K562 (cell line): ENCODE measurements around the gene ABCB4. TPM values are rescaled to one million over a fixed set of nuclear protein-coding genes. Genes with fewer than 3 reads are reported as not detected.

Experiments used
- ATAC-seq: fragments of 200-7000 bp; cut with Tn5 transposase; 3 replicates; pipeline ENCODE4 v1.9.1; 2020; ENCODE audit warnings: moderate library complexity
- BruUV-seq: library from RNA; stranded (reverse); fragments of 400-500 nt; replicated peaks from 2 replicates; lab custom pipeline; 2021; lab: Mats Ljungman, UMichigan
- CTCF ChIA-PET: fragments of 300-600 bp; formaldehyde crosslinking; extraction: SDS; loops from one replicate; lab custom pipeline; 2021; ENCODE audit warnings: low intra/inter-chr PET ratio; lab: Yijun Ruan, JAX
- POLR2A ChIA-PET: fragments of 300-600, 350-650 bp; sonication (Branson Sonifier 250); formaldehyde crosslinking; extraction: SDS; loops from one replicate; lab custom pipeline; 2021; ENCODE audit warnings: antibody characterized with exemption, inconsistent platforms; lab: Yijun Ruan, JAX
- DNase-seq, 4 experiments: peaks; one replicate each; pipeline versions ENCODE4 v3.0.0 to v3.0.0-alpha.2; 2011 to 2018; ENCODE audit warnings: low spot score in 3 of 4, mixed read lengths in 3 of 4; ENCODE audit errors: extremely low read depth in 1 of 4
- FAIRE-seq: peaks from 2 replicates; lab custom pipeline; 2011; peaks lifted over from hg19 to GRCh38; lab: Jason Lieb, UNC
- H2AFZ ChIP-seq: 2 replicates; pipeline ENCODE4 v1.6.0; 2011; ENCODE audit warnings: low read depth, low read length, control low read depth, inconsistent platforms
- H3K27ac ChIP-seq: fragments of 200-600 bp; 3 replicates; pipeline ENCODE4 v1.8.0; 2011; ENCODE audit warnings: low read depth, mild to moderate bottlenecking, control low read depth, inconsistent platforms, low read length, moderate library complexity, mixed read lengths; ENCODE audit errors: extremely low read depth
- H3K27me3 ChIP-seq, 2 experiments: fragments of 300-600 bp in 1 of 2; 2 replicates in 1 of 2; 3 replicates in 1 of 2; pipeline versions ENCODE4 v1.6.0 to v1.8.0; 2011; ENCODE audit warnings: inconsistent platforms in 2 of 2, low read length in 2 of 2, mild to moderate bottlenecking in 1 of 2, mixed read lengths in 1 of 2, moderate library complexity in 1 of 2; ENCODE audit not compliant: control insufficient read depth in 2 of 2, insufficient read depth in 2 of 2
- H3K36me3 ChIP-seq: fragments of 300-600 bp; 3 replicates; pipeline ENCODE4 v1.8.0; 2011; ENCODE audit warnings: mild to moderate bottlenecking, low read length, inconsistent platforms; ENCODE audit not compliant: control insufficient read depth, insufficient read depth
- H3K4me1 ChIP-seq, 2 experiments: fragments of 200-600 bp in 1 of 2; replicated peaks in 1 of 2; 2 replicates in 1 of 2; 3 replicates in 1 of 2; pipeline versions ENCODE4 v1.5.1 to v1.8.0; 2011; ENCODE audit warnings: inconsistent platforms in 2 of 2, low read length in 2 of 2, mild to moderate bottlenecking in 1 of 2, mixed read lengths in 1 of 2, moderate library complexity in 1 of 2; ENCODE audit not compliant: control insufficient read depth in 2 of 2, insufficient read depth in 2 of 2
- H3K4me2 ChIP-seq: 2 replicates; pipeline ENCODE4 v1.6.1; 2011; ENCODE audit warnings: low read length, control low read depth, inconsistent platforms, mixed read lengths; ENCODE audit not compliant: insufficient read depth
- H3K4me3 ChIP-seq: fragments of 200-600 bp; sonication (generic), shearing (Covaris generic); 2 replicates; pipeline ENCODE4 v1.5.1; 2016; ENCODE audit warnings: control low read depth, inconsistent platforms
- H3K79me2 ChIP-seq: fragments of 200-600 bp; 3 replicates; pipeline ENCODE4 v1.8.0; 2011; ENCODE audit warnings: low read length, inconsistent platforms; ENCODE audit not compliant: control insufficient read depth, insufficient read depth
- H3K9ac ChIP-seq, 2 experiments: 2 replicates each; pipeline versions ENCODE4 v1.6.0 to v1.6.1; 2011; ENCODE audit warnings: low read depth in 2 of 2, low read length in 2 of 2, control low read depth in 1 of 2, inconsistent platforms in 1 of 2, mild to moderate bottlenecking in 1 of 2, mixed read lengths in 1 of 2; ENCODE audit not compliant: insufficient read depth in 1 of 2
- H3K9me1 ChIP-seq: one replicate; pipeline ENCODE4 v1.6.0; 2011; ENCODE audit warnings: inconsistent platforms, mild to moderate bottlenecking, low read length, moderate library complexity; ENCODE audit not compliant: control insufficient read depth, insufficient read depth
- H3K9me3 ChIP-seq: replicated peaks from 2 replicates; pipeline ENCODE4 v1.5.1; 2011; ENCODE audit warnings: low read depth, low read length, inconsistent platforms; ENCODE audit not compliant: control insufficient read depth, insufficient read depth
- H4K20me1 ChIP-seq: replicated peaks from 2 replicates; pipeline ENCODE4 v1.6.1; 2011; ENCODE audit warnings: low read length, inconsistent platforms, mixed read lengths; ENCODE audit not compliant: control insufficient read depth, insufficient read depth
- EZH2 ChIP-seq: IDR thresholded peaks from 2 replicates; pipeline ENCODE4 v1.6.1; 2012; ENCODE audit warnings: low read depth, mild to moderate bottlenecking, inconsistent platforms, low read length, borderline replicate concordance
- IRF2 ChIP-seq: sonication (generic); formaldehyde crosslinking; IDR thresholded peaks from 2 replicates; pipeline ENCODE4 v1.8.1; 2022; ENCODE audit warnings: mild to moderate bottlenecking, missing genetic modification reagents
- PATZ1 ChIP-seq: fragments of 250-450 bp; sonication (Bioruptor Pico); IDR thresholded peaks from 2 replicates; pipeline ENCODE4 v1.5.0; 2020; ENCODE audit warnings: mild to moderate bottlenecking, borderline replicate concordance
- PCBP2 ChIP-seq: fragments of 200-400 bp; formaldehyde crosslinking; IDR thresholded peaks from 2 replicates; pipeline ENCODE4 v1.6.1; 2018; ENCODE audit warnings: low read length, low read depth, mild to moderate bottlenecking, moderate library complexity; ENCODE audit not compliant: poor library complexity, severe bottlenecking
- RNF219 ChIP-seq: fragments of 250-450 bp; sonication (Bioruptor Pico); IDR thresholded peaks from 2 replicates; pipeline ENCODE4 v1.5.0; 2022; ENCODE audit warnings: mild to moderate bottlenecking
- SNRNP70 ChIP-seq: fragments of 200-400 bp; formaldehyde crosslinking; optimal IDR thresholded peaks from 2 replicates; pipeline ENCODE3; 2017; ENCODE audit warnings: low read depth, low read length
- ZFP30 ChIP-seq: fragments of 250-450 bp; sonication (Bioruptor Pico); IDR thresholded peaks from 2 replicates; pipeline ENCODE4 v1.8.0; 2022; ENCODE audit warnings: moderate library complexity, mild to moderate bottlenecking, inconsistent platforms, borderline replicate concordance
- ZFPM2 ChIP-seq: fragments of 250-450 bp; sonication (Bioruptor Pico); IDR thresholded peaks from 2 replicates; pipeline ENCODE4 v1.5.1; 2022; ENCODE audit warnings: mild to moderate bottlenecking
- ZMIZ1 ChIP-seq, 2 experiments: fragments of 150-350 bp in 1 of 2; IDR thresholded peaks; 2 replicates each; pipeline ENCODE4 v1.6.1; 2012 to 2016; ENCODE audit warnings: low read depth in 2 of 2, low read length in 2 of 2, mild to moderate bottlenecking in 1 of 2, moderate library complexity in 1 of 2
- ZNF436 ChIP-seq: fragments of 250-450, 450-650 bp; sonication (Bioruptor Pico); formaldehyde crosslinking; IDR thresholded peaks from 2 replicates; pipeline ENCODE4 v1.7.0; 2020; ENCODE audit warnings: mild to moderate bottlenecking
- ZNF778 ChIP-seq: fragments of 450-650 bp; formaldehyde crosslinking; IDR thresholded peaks from 2 replicates; pipeline ENCODE4 v1.4.0; 2020; ENCODE audit warnings: mild to moderate bottlenecking, moderate library complexity
- WGBS: fragments of 100-300 bp; shearing (Covaris generic); methylation state at CpG from one replicate; pipeline ENCODE4 v1.1.6; 2016; ENCODE audit warnings: low coverage, mixed read lengths; ENCODE audit not compliant: insufficient coverage; ENCODE audit errors: missing lambda C conversion rate; 5-methylcytosine and 5-hydroxymethylcytosine counted together
- in situ Hi-C: fragments of 300-500 bp; cut with MboI; formaldehyde crosslinking; loops from 4 replicates; pipeline ENCODE4 v1.15.0; 2018; ENCODE audit warnings: inconsistent platforms, mixed read lengths
- intact Hi-C: fragments of 100-400 bp; cut with micrococcal nuclease; formaldehyde crosslinking; loops from 2 replicates; pipeline ENCODE4 v1.14.2; 2022
- polyA plus RNA-seq, 8 experiments: library from polyadenylated mRNA; depleted of rRNA in 4 of 8; stranded (reverse) in 5 of 8; unstranded in 3 of 8; fragments of >200 nt; fragmentation: Nextera tagmentation in 2 of 8; fragmentation: Illumina TruSeq in 1 of 8; extraction: Ambion mirVana in 2 of 8; extraction: Trizol in 1 of 8; gene quantifications; 2 replicates each; pipeline versions ENCODE4 v1.2.1 to v1.2.3, GENCODE V29; 2011 to 2014; ENCODE audit warnings: inconsistent platforms in 1 of 8, missing spikeins in 1 of 8
- total RNA-seq, 7 experiments: library from RNA; depleted of rRNA in 6 of 7; stranded (reverse); fragments of >200 nt in 6 of 7; fragmentation: Illumina TruSeq in 2 of 7; extraction: Trizol in 2 of 7; gene quantifications; 2 replicates each; pipeline versions ENCODE4 v1.2.1 to v1.2.3, GENCODE V29; 2011 to 2021; ENCODE audit warnings: low replicate concordance in 1 of 7

ABCB4 gene
- total and polyA plus RNA-seq, 9 of the 15 experiments (the other 6 are each of a cell fraction or from before 2014, with no cell fraction given): 0.06 to 0.73 (median 0.40) TPM

- Histone ChIP-seq H3K4me1 (peaks cover 0 to 9% of the 10 kb centered on the region in 2 experiments; a peak in 1 of 5 replicates), H4K20me1 (no peaks in the 10 kb centered on the region), H3K4me2 (no peak overlapping the region), H2AFZ (no peak overlapping the region), H3K79me2 (no peaks in the 10 kb centered on the region), H3K9me1 (no peaks in the 10 kb centered on the region), H3K36me3 (no peaks in the 10 kb centered on the region), H3K9me3 (no peaks in the 10 kb centered on the region), H3K27me3 (peaks cover 16 to 28% of the 10 kb centered on the region in 2 experiments; a peak in 4 of 5 replicates), H3K4me3 (no peak overlapping the region), H3K9ac (no peak overlapping the region), H3K27ac (no peak overlapping the region)
- no TSS peak for BruUV-seq
- in situ Hi-C loops (no loop called here), intact Hi-C loops (no loop called here)
- DNase-seq (no peak), ATAC-seq (no peak; the same call in 2 of the 3 replicates), FAIRE-seq (no peak)
- CTCF ChIA-PET: no interaction called here
- POLR2A ChIA-PET: no interaction called here
- 0% methylated on average over 2 of the region's 2 CpGs for WGBS
- TF ChIP-seq ZFP30 (CRISPR knock-in tag) (no peak), ZFPM2 (no peak), PATZ1 (CRISPR knock-in tag) (no peak), PCBP2 (no peak), RNF219 (CRISPR knock-in tag) (no peak), SNRNP70 (no peak), ZMIZ1 (IDR thresholded peaks at IDR 0.05; ENCODE audit: low read depth in 2 of 2, low read length in 2 of 2) (no peak), ZNF778 (CRISPR knock-in tag) (no peak), EZH2 (no peak), ZNF436 (CRISPR knock-in tag) (no peak), IRF2 (CRISPR knock-in tag) (no peak)
Observed at GRCh38 chr7:87473192-87473591, 2.3 kb downstream of the ABCB4 start.
